ENCODE results near the gene GPC1. TPM values are rescaled to one million over a fixed set of nuclear protein-coding genes. Genes with fewer than 3 reads are reported as not detected.

Gene GPC1
- total and polyA plus RNA-seq, 10 of the 15 experiments (the other 5 are each of a cell fraction or from before 2014, with no cell fraction given): 0.06 to 0.77 (median 0.23) TPM; not detected in 3

GRCh38 chr2:240460253-240460711 is 24.8 kb downstream of the GPC1 start:
- no peak overlapping the region for H3K9ac ChIP-seq (ENCODE audit: control insufficient read depth, insufficient read depth, low read length)
- ChIA-PET RAD21 (ENCODE audit: unreplicated experiment) (no interaction called here), POLR2A (no interaction called here), SMC1A (ENCODE audit: uncharacterized antibody, unreplicated experiment) (no interaction called here), CTCF (no interaction called here)
- WGBS (ENCODE audit: insufficient coverage, insufficient replicate concordance, low lambda C conversion rate, missing lambda C conversion rate): 34% methylated on average over 9 of the region's 16 CpGs
- no peak overlapping the region for H3K4me2 ChIP-seq (ENCODE audit: control insufficient read depth, insufficient read depth)
- H4K20me1 ChIP-seq (ENCODE audit: control insufficient read depth, insufficient read depth): no peaks in the 10 kb centered on the region
- H2AFZ ChIP-seq (ENCODE audit: control insufficient read depth, low read depth, low read length): no peak overlapping the region
- H3K4me3 ChIP-seq: no peak overlapping the region
- in situ Hi-C loops (cut with MboI): no loop called here
- FAIRE-seq (no peak), DNase-seq (ENCODE audit: low read depth, low spot score) (no peak), ATAC-seq (no peak)
- no peaks in the 10 kb centered on the region for H3K9me3 ChIP-seq (replicated peaks; ENCODE audit: control insufficient read depth, insufficient read depth, low read length)
- BruUV-seq (replicated peaks): no TSS peak
- no peaks in the 10 kb centered on the region for H3K4me1 ChIP-seq (ENCODE audit: control insufficient read depth, insufficient read depth, low read length)
- H3K27me3 ChIP-seq (replicated peaks in 1 of 2; ENCODE audit: control insufficient read depth in 2 of 2, insufficient read depth in 2 of 2, low read length in 1 of 2): peaks cover 0 to 3% of the 10 kb centered on the region in 2 experiments; a peak in 2 of 4 replicates
- H3K36me3 ChIP-seq (ENCODE audit: control insufficient read depth in 2 of 2, insufficient read depth in 2 of 2, low read length in 1 of 2): no peaks in the 10 kb centered on the region
- H3K79me2 ChIP-seq (ENCODE audit: control insufficient read depth, insufficient read depth, low read length): no peaks in the 10 kb centered on the region
- H3K27ac ChIP-seq (ENCODE audit: control insufficient read depth, insufficient read depth): no peak overlapping the region
- TF ChIP-seq, protein P1, sequence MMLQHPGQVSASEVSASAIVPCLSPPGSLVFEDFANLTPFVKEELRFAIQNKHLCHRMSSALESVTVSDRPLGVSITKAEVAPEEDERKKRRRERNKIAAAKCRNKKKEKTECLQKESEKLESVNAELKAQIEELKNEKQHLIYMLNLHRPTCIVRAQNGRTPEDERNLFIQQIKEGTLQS (IDR thresholded peaks at IDR 0.05; ENCODE audit: borderline replicate concordance, extremely low read depth, low read depth, low read length): no peak
- TF ChIP-seq KDM1A (IDR thresholded peaks at IDR 0.05; ENCODE audit: borderline replicate concordance) (no peak), MXI1 (IDR thresholded peaks at IDR 0.05; ENCODE audit: low read depth, low read length) (no peak), HDAC2 (IDR thresholded peaks at IDR 0.05) (no peak)
- TF ChIP-seq, protein P2, sequence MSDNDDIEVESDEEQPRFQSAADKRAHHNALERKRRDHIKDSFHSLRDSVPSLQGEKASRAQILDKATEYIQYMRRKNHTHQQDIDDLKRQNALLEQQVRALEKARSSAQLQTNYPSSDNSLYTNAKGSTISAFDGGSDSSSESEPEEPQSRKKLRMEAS (IDR thresholded peaks at IDR 0.05; ENCODE audit: low read depth, low read length): no peak
- intact Hi-C loops (cut with micrococcal nuclease; ENCODE audit: unreplicated experiment): no loop called here

DNA sequence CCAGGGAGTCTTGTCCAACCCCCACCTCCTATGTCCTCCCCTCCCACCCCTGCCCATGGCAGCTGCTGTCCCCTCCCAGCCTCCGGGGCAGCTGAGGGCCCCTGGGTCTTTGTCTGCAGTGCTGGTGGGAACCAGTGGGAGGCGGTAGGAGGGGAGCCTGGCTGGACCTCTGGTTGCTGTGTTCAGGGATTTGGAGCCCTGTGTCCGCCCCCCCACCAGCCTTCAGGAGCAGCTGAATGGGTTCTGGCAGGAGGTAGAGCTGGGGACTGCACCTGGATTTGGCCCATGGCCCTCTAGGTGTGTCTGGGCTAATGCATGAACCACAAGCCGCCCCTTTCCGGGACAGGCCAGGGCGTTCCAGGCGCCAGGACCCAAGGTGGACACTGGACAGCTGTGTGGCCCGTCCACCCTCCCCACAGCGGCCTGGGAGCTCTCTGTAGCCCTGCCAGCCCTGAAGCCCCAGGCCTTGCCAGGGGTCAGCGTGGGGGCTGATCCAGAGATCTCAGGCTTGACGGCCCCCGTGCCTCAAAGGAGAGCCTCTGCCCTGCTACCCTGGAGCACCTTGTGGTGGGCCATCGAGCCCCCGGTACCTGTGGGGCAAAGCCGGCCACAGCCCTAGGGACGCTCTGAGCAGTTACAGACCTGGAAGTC is 25.4 kb downstream of the GPC1 start:
- Histone ChIP-seq H3K4me2 (ENCODE audit: control insufficient read depth, insufficient read depth) (no peak overlapping the region), H3K4me3 (no peak overlapping the region), H3K27ac (ENCODE audit: control insufficient read depth, insufficient read depth) (no peak overlapping the region), H3K36me3 (ENCODE audit: control insufficient read depth in 2 of 2, insufficient read depth in 2 of 2, low read length in 1 of 2) (no peaks in the 10 kb centered on the region), H3K27me3 (replicated peaks in 1 of 2; ENCODE audit: control insufficient read depth in 2 of 2, insufficient read depth in 2 of 2, low read length in 1 of 2) (peaks cover 0 to 3% of the 10 kb centered on the region in 2 experiments; a peak in 2 of 4 replicates), H3K9me3 (replicated peaks; ENCODE audit: control insufficient read depth, insufficient read depth, low read length) (no peaks in the 10 kb centered on the region), H3K79me2 (ENCODE audit: control insufficient read depth, insufficient read depth, low read length) (no peaks in the 10 kb centered on the region), H3K9ac (ENCODE audit: control insufficient read depth, insufficient read depth, low read length) (no peak overlapping the region), H3K4me1 (ENCODE audit: control insufficient read depth, insufficient read depth, low read length) (no peaks in the 10 kb centered on the region), H2AFZ (ENCODE audit: control insufficient read depth, low read depth, low read length) (no peak overlapping the region), H4K20me1 (ENCODE audit: control insufficient read depth, insufficient read depth) (no peaks in the 10 kb centered on the region)
- FAIRE-seq: no peak
- in situ Hi-C loops (cut with MboI): no loop called here
- ChIA-PET RAD21 (ENCODE audit: unreplicated experiment) (no interaction called here), SMC1A (ENCODE audit: uncharacterized antibody, unreplicated experiment) (no interaction called here), CTCF (no interaction called here), POLR2A (no interaction called here)
- WGBS (ENCODE audit: insufficient coverage, insufficient replicate concordance, low lambda C conversion rate, missing lambda C conversion rate): 52% methylated on average over 16 of the region's 16 CpGs
- intact Hi-C loops (cut with micrococcal nuclease; ENCODE audit: unreplicated experiment): no loop called here
- ATAC-seq: no peak
- DNase-seq (ENCODE audit: low read depth, low spot score): no peak
- no TSS peak for BruUV-seq (replicated peaks)
- no peak for TF ChIP-seq CBX5 (IDR thresholded peaks at IDR 0.05; ENCODE audit: low read depth)
- TF ChIP-seq POU2F2 (IDR thresholded peaks at IDR 0.05; ENCODE audit: borderline replicate concordance, low read depth, low read length): no peak
- no peak for TF ChIP-seq NFYB (IDR thresholded peaks at IDR 0.05; ENCODE audit: insufficient read depth, low read depth, low read length)
- no peak for TF ChIP-seq SPI1 (IDR thresholded peaks at IDR 0.05; ENCODE audit: borderline replicate concordance, insufficient read depth, low read depth, low read length)
- TF ChIP-seq, protein P3, sequence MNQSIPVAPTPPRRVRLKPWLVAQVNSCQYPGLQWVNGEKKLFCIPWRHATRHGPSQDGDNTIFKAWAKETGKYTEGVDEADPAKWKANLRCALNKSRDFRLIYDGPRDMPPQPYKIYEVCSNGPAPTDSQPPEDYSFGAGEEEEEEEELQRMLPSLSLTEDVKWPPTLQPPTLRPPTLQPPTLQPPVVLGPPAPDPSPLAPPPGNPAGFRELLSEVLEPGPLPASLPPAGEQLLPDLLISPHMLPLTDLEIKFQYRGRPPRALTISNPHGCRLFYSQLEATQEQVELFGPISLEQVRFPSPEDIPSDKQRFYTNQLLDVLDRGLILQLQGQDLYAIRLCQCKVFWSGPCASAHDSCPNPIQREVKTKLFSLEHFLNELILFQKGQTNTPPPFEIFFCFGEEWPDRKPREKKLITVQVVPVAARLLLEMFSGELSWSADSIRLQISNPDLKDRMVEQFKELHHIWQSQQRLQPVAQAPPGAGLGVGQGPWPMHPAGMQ (IDR thresholded peaks at IDR 0.05; ENCODE audit: borderline replicate concordance): no peak
- TF ChIP-seq HDAC6 (IDR thresholded peaks at IDR 0.05; ENCODE audit: unreplicated experiment): no peak
- no peak for TF ChIP-seq DPF2 (IDR thresholded peaks at IDR 0.05)
- TF ChIP-seq ZNF217 (IDR thresholded peaks at IDR 0.05): no peak
- TF ChIP-seq MEF2B (IDR thresholded peaks at IDR 0.05; ENCODE audit: partially characterized antibody, poor library complexity, severe bottlenecking): no peak
- no peak for TF ChIP-seq TCF3 (IDR thresholded peaks at IDR 0.05; ENCODE audit: borderline replicate concordance, insufficient read depth, low read depth, low read length)
- TF ChIP-seq RELA (IDR thresholded peaks at IDR 0.05; ENCODE audit: borderline replicate concordance, partially characterized antibody): no peak
- no peak for TF ChIP-seq SREBF2 (IDR thresholded peaks at IDR 0.05; ENCODE audit: low read length)
